HEK293 (cell line): ENCODE measurements around the gene LHX5.

ENCODE experiments used
- CTCF ChIA-PET: fragments of 350-600 bp; formaldehyde crosslinking; extraction: SDS; loops from one replicate; lab custom pipeline; 2021; ENCODE audit warnings: antibody characterized with exemption; lab: Yijun Ruan, JAX
- POLR2A ChIA-PET: fragments of 300-600 bp; formaldehyde crosslinking; extraction: SDS; loops from one replicate; lab custom pipeline; 2020; ENCODE audit warnings: antibody characterized with exemption, inconsistent platforms; lab: Yijun Ruan, JAX
- H3K27ac ChIP-seq: fragments of 200-500 bp; sonication (Bioruptor generic); 2 replicates; pipeline ENCODE4 v1.5.1; 2014; ENCODE audit warnings: low read depth, low read length, control low read depth, inconsistent platforms; ENCODE audit errors: extremely low read depth
- H3K36me3 ChIP-seq, 2 experiments: fragments of 200-500 bp in 1 of 2; sonication (Bioruptor generic) in 1 of 2; 1 replicate in 1 of 2; 2 replicates in 1 of 2; pipeline ENCODE4 v1.5.1; 2014 to 2017; ENCODE audit warnings: inconsistent platforms in 2 of 2, low read length in 2 of 2; ENCODE audit not compliant: control insufficient read depth in 2 of 2, insufficient read depth in 1 of 2
- H3K4me1 ChIP-seq: fragments of 200-500 bp; sonication (Bioruptor generic); 2 replicates; pipeline ENCODE4 v1.5.1; 2014; ENCODE audit warnings: mild to moderate bottlenecking, low read length, inconsistent platforms; ENCODE audit not compliant: control insufficient read depth, insufficient read depth
- H3K4me3 ChIP-seq: 2 replicates; pipeline ENCODE4 v1.5.1; 2011; ENCODE audit warnings: low read depth, mild to moderate bottlenecking, control low read depth, low read length, moderate library complexity
- H3K9me3 ChIP-seq: fragments of 200-500 bp; sonication (Bioruptor generic); 2 replicates; pipeline ENCODE4 v1.5.1; 2014; ENCODE audit warnings: low read depth, low read length, inconsistent platforms; ENCODE audit not compliant: control insufficient read depth, insufficient read depth
- BCL11A ChIP-seq: fragments of 450-650 bp; formaldehyde crosslinking; IDR thresholded peaks from 2 replicates; pipeline ENCODE4 v1.5.1; 2016; ENCODE audit warnings: low read depth, missing biosample characterization, missing genetic modification characterization
- KLF7 ChIP-seq: fragments of 450-650 bp; formaldehyde crosslinking; IDR thresholded peaks from 2 replicates; pipeline ENCODE4 v1.5.1; 2016; ENCODE audit warnings: missing biosample characterization, missing genetic modification characterization, borderline replicate concordance
- TSHZ1 ChIP-seq: fragments of 450-650 bp; formaldehyde crosslinking; IDR thresholded peaks from 2 replicates; pipeline ENCODE4 v1.5.1; 2016; ENCODE audit warnings: missing biosample characterization, missing genetic modification characterization, borderline replicate concordance
- ZBTB8A ChIP-seq: fragments of 450-650 bp; formaldehyde crosslinking; IDR thresholded peaks from 2 replicates; pipeline ENCODE4 v1.5.1; 2016; ENCODE audit warnings: missing biosample characterization, missing genetic modification characterization
- ZFP37 ChIP-seq: fragments of 450-650 bp; formaldehyde crosslinking; IDR thresholded peaks from 2 replicates; pipeline ENCODE4 v1.5.1; 2016; ENCODE audit warnings: missing biosample characterization, missing genetic modification characterization
- ZNF132 ChIP-seq: fragments of 450-650 bp; formaldehyde crosslinking; IDR thresholded peaks from 2 replicates; pipeline ENCODE4 v1.5.1; 2017; ENCODE audit warnings: missing biosample characterization, missing genetic modification characterization, borderline replicate concordance
- ZNF324 ChIP-seq: fragments of 450-650 bp; formaldehyde crosslinking; IDR thresholded peaks from 2 replicates; pipeline ENCODE4 v1.5.1; 2016; ENCODE audit warnings: missing biosample characterization, missing genetic modification characterization
- ZNF354C ChIP-seq: fragments of 450-650 bp; formaldehyde crosslinking; IDR thresholded peaks from 2 replicates; pipeline ENCODE4 v1.5.1; 2016; ENCODE audit warnings: missing biosample characterization, missing genetic modification characterization, low read depth, borderline replicate concordance
- ZNF561 ChIP-seq: fragments of 450-650 bp; IDR thresholded peaks from 2 replicates; pipeline ENCODE4 v1.5.1; 2018; ENCODE audit warnings: missing biosample characterization, missing genetic modification characterization, borderline replicate concordance
- ZNF626 ChIP-seq: fragments of 450-650 bp; sonication (Bioruptor Pico); formaldehyde crosslinking; IDR thresholded peaks from 2 replicates; pipeline ENCODE4 v1.5.1; 2018; ENCODE audit warnings: missing biosample characterization, missing genetic modification characterization, inconsistent platforms
- ZNF658 ChIP-seq: fragments of 450-650 bp; formaldehyde crosslinking; IDR thresholded peaks from 2 replicates; pipeline ENCODE4; 2016; ENCODE audit warnings: missing biosample characterization, missing genetic modification characterization
- ZNF707 ChIP-seq: fragments of 450-650 bp; formaldehyde crosslinking; IDR thresholded peaks from 2 replicates; pipeline ENCODE4 v1.5.1; 2016; ENCODE audit warnings: missing biosample characterization, missing genetic modification characterization
- ZNF837 ChIP-seq: fragments of 450-650 bp; formaldehyde crosslinking; IDR thresholded peaks from 2 replicates; pipeline ENCODE4 v1.5.1; 2016; ENCODE audit warnings: missing biosample characterization, missing genetic modification characterization
- TF ChIP-seq, protein P1 (sequence below): fragments of 450-650 bp; formaldehyde crosslinking; IDR thresholded peaks from 2 replicates; pipeline ENCODE4 v1.5.1; 2016; ENCODE audit warnings: missing biosample characterization, missing genetic modification characterization
- TF ChIP-seq, protein P2 (sequence below): fragments of 450-650 bp; formaldehyde crosslinking; IDR thresholded peaks from 2 replicates; pipeline ENCODE4 v1.5.1; 2017; ENCODE audit warnings: missing biosample characterization, missing genetic modification characterization

LHX5 gene

GRCh38 chr12:113469949-113470743, 1.5 kb downstream of the LHX5 start (continued):
- TF ChIP-seq, protein P1, sequence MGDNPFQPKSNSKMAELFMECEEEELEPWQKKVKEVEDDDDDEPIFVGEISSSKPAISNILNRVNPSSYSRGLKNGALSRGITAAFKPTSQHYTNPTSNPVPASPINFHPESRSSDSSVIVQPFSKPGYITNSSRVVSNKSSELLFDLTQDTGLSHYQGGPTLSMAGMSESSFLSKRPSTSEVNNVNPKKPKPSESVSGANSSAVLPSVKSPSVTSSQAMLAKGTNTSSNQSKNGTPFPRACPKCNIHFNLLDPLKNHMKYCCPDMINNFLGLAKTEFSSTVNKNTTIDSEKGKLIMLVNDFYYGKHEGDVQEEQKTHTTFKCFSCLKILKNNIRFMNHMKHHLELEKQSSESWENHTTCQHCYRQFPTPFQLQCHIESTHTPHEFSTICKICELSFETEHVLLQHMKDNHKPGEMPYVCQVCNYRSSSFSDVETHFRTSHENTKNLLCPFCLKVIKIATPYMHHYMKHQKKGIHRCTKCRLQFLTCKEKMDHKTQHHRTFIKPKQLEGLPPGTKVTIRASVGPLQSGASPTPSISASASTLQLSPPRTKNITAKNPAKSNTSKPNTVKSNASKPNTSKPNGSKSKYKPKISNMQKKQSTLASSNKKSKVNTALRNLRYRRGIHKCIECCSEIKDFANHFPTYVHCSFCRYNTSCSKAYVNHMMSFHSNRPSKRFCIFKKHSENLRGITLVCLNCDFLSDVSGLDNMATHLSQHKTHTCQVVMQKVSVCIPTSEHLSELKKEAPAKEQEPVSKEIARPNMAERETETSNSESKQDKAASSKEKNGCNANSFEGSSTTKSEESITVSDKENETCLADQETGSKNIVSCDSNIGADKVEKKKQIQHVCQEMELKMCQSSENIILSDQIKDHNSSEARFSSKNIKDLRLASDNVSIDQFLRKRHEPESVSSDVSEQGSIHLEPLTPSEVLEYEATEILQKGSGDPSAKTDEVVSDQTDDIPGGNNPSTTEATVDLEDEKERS (tag by site-specific recombination) = no peak
- no peak for TF ChIP-seq ZNF658 (tag by site-specific recombination)
- no peak for TF ChIP-seq ZNF626
- no peak for TF ChIP-seq ZFP37 (tag by site-specific recombination)
- TF ChIP-seq TSHZ1 (tag by site-specific recombination) = no peak
- no peak for TF ChIP-seq BCL11A (tag by site-specific recombination)
- no peak for TF ChIP-seq ZNF837 (tag by site-specific recombination)
- TF ChIP-seq ZNF354C (tag by site-specific recombination) = no peak
- TF ChIP-seq KLF7 = no peak
- TF ChIP-seq, all 188 proteins: peak for 0

DNA sequence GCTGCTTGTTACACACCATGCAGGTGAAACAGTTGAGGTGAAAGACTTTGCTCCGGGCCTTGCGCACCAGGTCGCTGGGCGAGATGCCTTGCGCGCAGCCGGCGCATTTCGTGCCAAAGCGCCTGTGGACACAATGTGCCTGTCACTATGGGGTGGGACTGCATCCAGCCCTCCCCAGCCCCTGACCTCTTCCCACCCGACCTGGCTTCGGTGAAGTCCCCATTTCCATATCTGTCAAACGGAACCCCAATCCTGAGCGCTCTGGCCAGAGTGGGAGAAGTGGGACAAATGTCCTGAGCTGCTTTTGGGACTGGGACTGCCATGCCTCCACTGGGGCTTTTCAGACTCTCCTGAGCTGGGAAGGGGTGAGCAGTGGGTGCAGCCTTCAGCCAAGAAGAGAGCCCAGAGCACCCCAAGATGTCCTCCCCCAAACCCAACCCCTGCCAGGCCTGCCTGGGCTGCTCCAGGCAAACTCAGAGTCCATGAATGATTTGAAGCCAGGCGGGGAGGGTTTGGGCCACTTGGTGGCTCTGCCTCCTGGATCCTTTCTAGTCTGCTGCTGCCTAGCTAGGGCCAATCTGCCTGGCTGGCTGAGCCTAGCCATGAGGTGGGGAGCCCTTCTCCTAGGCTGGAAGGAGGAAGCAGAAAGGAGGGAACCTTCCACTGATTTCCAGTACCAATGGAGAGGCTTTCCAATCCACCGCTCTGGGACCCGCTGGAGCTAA, 2.3 kb downstream of the LHX5 start:
- Histone ChIP-seq H3K27ac (no peak overlapping the region), H3K36me3 (no peaks in the 10 kb centered on the region), H3K9me3 (no peaks in the 10 kb centered on the region), H3K4me3 (no peak overlapping the region), H3K4me1 (no peaks in the 10 kb centered on the region)
- CTCF ChIA-PET = interaction anchor here (0.8 kb wide), 1 partner anchor 9 kb away, joined by 3 read pairs; no protein-coding TSS in a partner anchor
- TF ChIP-seq ZNF132 (tag by site-specific recombination) = no peak
- TF ChIP-seq, protein P2, sequence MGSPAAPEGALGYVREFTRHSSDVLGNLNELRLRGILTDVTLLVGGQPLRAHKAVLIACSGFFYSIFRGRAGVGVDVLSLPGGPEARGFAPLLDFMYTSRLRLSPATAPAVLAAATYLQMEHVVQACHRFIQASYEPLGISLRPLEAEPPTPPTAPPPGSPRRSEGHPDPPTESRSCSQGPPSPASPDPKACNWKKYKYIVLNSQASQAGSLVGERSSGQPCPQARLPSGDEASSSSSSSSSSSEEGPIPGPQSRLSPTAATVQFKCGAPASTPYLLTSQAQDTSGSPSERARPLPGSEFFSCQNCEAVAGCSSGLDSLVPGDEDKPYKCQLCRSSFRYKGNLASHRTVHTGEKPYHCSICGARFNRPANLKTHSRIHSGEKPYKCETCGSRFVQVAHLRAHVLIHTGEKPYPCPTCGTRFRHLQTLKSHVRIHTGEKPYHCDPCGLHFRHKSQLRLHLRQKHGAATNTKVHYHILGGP (tag by site-specific recombination) = no peak
- no peak for TF ChIP-seq ZNF324
- TF ChIP-seq ZNF707 (tag by site-specific recombination) = no peak
- TF ChIP-seq ZBTB8A (tag by site-specific recombination) = no peak
- no peak for TF ChIP-seq ZNF561 (tag by site-specific recombination)
- POLR2A ChIA-PET = no interaction called here
